Mesendoderm (in vitro differentiated cells): ENCODE results near the gene GOLGA1.
"Not testable (repeated sequence)": the region's sequence is repeated elsewhere in the genome, so short reads cannot be mapped to it uniquely, and the experiment has no call there.

Experiments used
- DNase-seq: peaks from one replicate; pipeline ENCODE4 v3.0.0; 2013
- H2AK5ac ChIP-seq: 2 replicates; pipeline ENCODE4 v1.6.1; 2013; ENCODE audit warnings: low read length, inconsistent platforms
- H2BK120ac ChIP-seq: 2 replicates; pipeline ENCODE4 v1.6.1; 2013; ENCODE audit warnings: low read depth, mild to moderate bottlenecking, low read length, moderate library complexity, mixed read lengths
- H2BK15ac ChIP-seq: replicated peaks from 2 replicates; pipeline ENCODE4 v1.6.1; 2013; ENCODE audit warnings: low read depth, mild to moderate bottlenecking, moderate library complexity
- H2BK5ac ChIP-seq: 2 replicates; pipeline ENCODE4 v1.6.1; 2013; ENCODE audit warnings: low read length, inconsistent platforms
- H3K18ac ChIP-seq: 2 replicates; pipeline ENCODE4 v1.6.1; 2013; ENCODE audit warnings: mild to moderate bottlenecking, low read length, mixed read lengths
- H3K23ac ChIP-seq: one replicate; pipeline ENCODE4 v1.6.1; 2013; ENCODE audit warnings: low read length
- H3K27ac ChIP-seq: 2 replicates; pipeline ENCODE4 v1.5.1; 2013; ENCODE audit warnings: low read depth, mild to moderate bottlenecking, inconsistent platforms, low read length, moderate library complexity
- H3K27me3 ChIP-seq: 2 replicates; pipeline ENCODE4 v1.6.1; 2013; ENCODE audit warnings: low read length, control low read depth, mild to moderate bottlenecking, inconsistent platforms; ENCODE audit not compliant: insufficient read depth, poor library complexity
- H3K36me3 ChIP-seq: 2 replicates; pipeline ENCODE4 v1.6.1; 2013; ENCODE audit warnings: low read length, inconsistent platforms; ENCODE audit not compliant: control insufficient read depth, insufficient read depth
- H3K4ac ChIP-seq: one replicate; pipeline ENCODE4 v1.6.1; 2013; ENCODE audit warnings: low read depth, mild to moderate bottlenecking, low read length, moderate library complexity
- H3K4me1 ChIP-seq: 2 replicates; pipeline ENCODE4 v1.6.1; 2013; ENCODE audit warnings: low read depth, low read length, inconsistent platforms; ENCODE audit not compliant: control insufficient read depth
- H3K4me2 ChIP-seq: 2 replicates; pipeline ENCODE4 v1.6.1; 2013; ENCODE audit warnings: low read length
- H3K4me3 ChIP-seq: 2 replicates; pipeline ENCODE4 v1.5.1; 2013; ENCODE audit warnings: mild to moderate bottlenecking, low read length
- H3K56ac ChIP-seq: one replicate; pipeline ENCODE4 v1.6.1; 2013; ENCODE audit warnings: low read length
- H3K79me1 ChIP-seq: 2 replicates; pipeline ENCODE4 v1.6.1; 2013; ENCODE audit warnings: low read length, inconsistent platforms
- H3K79me2 ChIP-seq: 2 replicates; pipeline ENCODE4 v1.6.1; 2013; ENCODE audit warnings: mild to moderate bottlenecking, low read length; ENCODE audit not compliant: control insufficient read depth, insufficient read depth
- H3K9ac ChIP-seq: 2 replicates; pipeline ENCODE4 v1.6.1; 2013; ENCODE audit warnings: low read length, inconsistent platforms
- H4K5ac ChIP-seq: one replicate; pipeline ENCODE4 v1.6.1; 2013; ENCODE audit warnings: low read length
- H4K8ac ChIP-seq: one replicate; pipeline ENCODE4 v1.6.1; 2013; ENCODE audit warnings: low read depth, mild to moderate bottlenecking, control low read depth, low read length, moderate library complexity
- WGBS: extraction: QIAGEN DNeasy Blood & Tissue Kit; methylation state at CpG from one replicate; pipeline ENCODE4 v1.1.7; 2013; ENCODE audit warnings: low lambda C conversion rate, missing lambda C conversion rate; ENCODE audit not compliant: insufficient coverage; ENCODE audit errors: extremely low coverage; 5-methylcytosine and 5-hydroxymethylcytosine counted together

The GOLGA1 gene

DNA sequence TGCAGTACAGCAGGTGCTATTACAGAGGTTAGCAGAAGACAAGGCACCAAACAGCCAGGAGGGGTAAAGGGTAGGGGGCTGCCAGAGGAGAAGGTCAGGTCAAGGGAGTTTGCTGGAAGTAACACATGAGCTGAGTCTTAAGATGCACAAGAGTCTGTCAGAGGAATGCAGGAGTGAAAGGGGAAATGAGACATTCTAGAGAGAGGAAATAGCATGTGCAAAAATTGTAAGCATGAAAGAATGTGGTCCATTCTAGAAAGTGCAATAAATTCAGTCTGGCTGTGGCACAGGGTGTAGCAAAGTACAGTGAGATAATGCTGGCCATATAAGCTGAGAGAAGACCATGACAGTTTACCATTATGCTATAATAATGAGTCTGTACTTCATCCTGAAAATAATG is 6.6 kb downstream of the GOLGA1 start:
- H3K79me2 ChIP-seq = no peaks in the 10 kb centered on the region
- no peak overlapping the region for H3K4me2 ChIP-seq
- no peak overlapping the region for H3K4me3 ChIP-seq
- H3K27ac ChIP-seq = no peak overlapping the region
- H3K23ac ChIP-seq = no peak overlapping the region
- H4K5ac ChIP-seq = no peak overlapping the region
- no peaks in the 10 kb centered on the region for H3K27me3 ChIP-seq
- H3K4ac ChIP-seq = no peak overlapping the region
- H2BK120ac ChIP-seq = no peak overlapping the region
- H3K36me3 ChIP-seq = no peaks in the 10 kb centered on the region
- no peak overlapping the region for H3K9ac ChIP-seq
- H3K4me1 ChIP-seq = no peaks in the 10 kb centered on the region
- H3K18ac ChIP-seq = no peak overlapping the region
- no peak overlapping the region for H2AK5ac ChIP-seq
- no peak overlapping the region for H3K56ac ChIP-seq
- H3K79me1 ChIP-seq = no peaks in the 10 kb centered on the region
- no peak overlapping the region for H2BK15ac ChIP-seq
- DNase-seq = no peak
- H4K8ac ChIP-seq = no peak overlapping the region
- H2BK5ac ChIP-seq = no peak overlapping the region

DNA sequence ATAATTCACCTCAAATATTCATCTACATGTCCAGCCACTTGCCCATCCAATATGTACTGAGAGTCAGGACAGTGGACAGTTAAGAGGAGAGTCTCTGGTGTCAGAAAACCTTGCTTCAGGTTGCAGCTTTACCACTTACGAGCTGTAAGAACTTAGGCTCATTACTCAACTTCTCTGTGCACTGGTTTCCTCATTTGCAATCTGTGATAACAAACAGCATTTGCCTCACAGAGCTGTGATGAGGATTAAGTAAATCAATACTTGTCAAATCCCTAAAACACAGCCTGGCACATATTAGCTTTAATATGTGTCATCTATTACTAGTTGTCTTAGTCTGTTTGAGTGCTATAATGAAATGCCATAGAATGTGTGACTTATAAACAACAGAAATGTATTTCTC is 8.6 kb downstream of the GOLGA1 start:
- Histone ChIP-seq H3K79me2 (no peaks in the 10 kb centered on the region), H3K4me2 (no peak overlapping the region), H2AK5ac (no peak overlapping the region), H3K36me3 (no peaks in the 10 kb centered on the region), H3K56ac (no peak overlapping the region), H2BK15ac (no peak overlapping the region), H3K18ac (no peak overlapping the region), H2BK5ac (no peak overlapping the region), H3K4me1 (no peaks in the 10 kb centered on the region), H4K5ac (no peak overlapping the region), H3K79me1 (no peaks in the 10 kb centered on the region), H3K4ac (no peak overlapping the region), H3K27me3 (no peaks in the 10 kb centered on the region), H3K9ac (no peak overlapping the region), H2BK120ac (no peak overlapping the region), H3K4me3 (no peak overlapping the region), H3K27ac (no peak overlapping the region), H3K23ac (no peak overlapping the region), H4K8ac (no peak overlapping the region)
- DNase-seq = no peak
- WGBS = no CpG with 5 or more reads among the region's 1 CpG

DNA sequence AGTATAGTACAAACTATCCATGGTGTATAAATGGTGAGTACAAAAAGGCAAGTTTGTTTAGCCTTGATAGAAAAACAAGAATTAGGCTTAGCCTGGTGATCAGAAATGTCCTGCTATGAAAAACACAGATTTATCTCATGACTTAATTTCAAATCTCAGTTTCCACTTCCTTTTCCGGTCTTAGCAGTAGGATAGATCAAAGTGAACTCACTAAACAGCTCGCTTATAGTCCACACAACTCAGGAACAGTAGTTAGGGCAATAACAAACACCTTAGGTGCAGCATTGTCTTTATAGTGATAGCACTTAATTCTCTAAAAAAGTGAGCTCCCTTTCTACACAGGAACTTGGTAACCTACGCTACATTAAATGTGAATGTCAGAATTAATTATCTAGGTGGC is 11.4 kb downstream of the GOLGA1 start:
- Histone ChIP-seq H2BK15ac (no peak overlapping the region), H3K18ac (no peak overlapping the region), H4K5ac (no peak overlapping the region), H2BK5ac (no peak overlapping the region), H3K23ac (no peak overlapping the region), H3K4me3 (no peak overlapping the region), H3K4me2 (no peak overlapping the region), H2BK120ac (no peak overlapping the region), H3K4me1 (no peaks in the 10 kb centered on the region), H3K36me3 (no peaks in the 10 kb centered on the region), H3K4ac (no peak overlapping the region), H3K27me3 (no peaks in the 10 kb centered on the region), H3K27ac (no peak overlapping the region), H3K9ac (no peak overlapping the region), H3K79me1 (no peaks in the 10 kb centered on the region), H2AK5ac (no peak overlapping the region), H3K79me2 (no peaks in the 10 kb centered on the region), H4K8ac (no peak overlapping the region), H3K56ac (no peak overlapping the region)
- no peak for DNase-seq
- no CpG with 5 or more reads among the region's 3 CpGs for WGBS

DNA sequence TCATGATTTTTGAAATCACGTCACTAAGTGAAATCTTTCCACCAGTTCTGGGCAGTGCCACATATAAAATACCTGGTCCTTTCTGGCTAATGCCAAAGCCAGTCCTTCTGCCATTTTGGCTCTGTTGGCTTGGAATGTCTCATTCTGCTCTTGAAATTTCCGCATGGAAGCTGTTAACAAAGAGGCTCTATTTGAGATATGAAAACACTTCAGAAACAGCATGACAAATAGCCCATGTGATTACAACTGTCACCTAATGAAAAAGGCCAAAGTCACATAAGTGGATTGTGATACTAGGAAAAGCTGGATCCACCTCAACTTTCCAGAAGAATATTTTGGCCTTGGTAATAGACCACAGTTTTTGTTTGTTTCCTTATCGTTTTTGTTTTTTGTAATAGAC is 12.8 kb downstream of the GOLGA1 start:
- H3K27me3 ChIP-seq = no peaks in the 10 kb centered on the region
- no peak overlapping the region for H3K56ac ChIP-seq
- H2AK5ac ChIP-seq = no peak overlapping the region
- H2BK5ac ChIP-seq = no peak overlapping the region
- no peaks in the 10 kb centered on the region for H3K79me2 ChIP-seq
- H3K4ac ChIP-seq = no peak overlapping the region
- no peak overlapping the region for H3K23ac ChIP-seq
- no peak overlapping the region for H3K27ac ChIP-seq
- no peak overlapping the region for H3K4me3 ChIP-seq
- H3K79me1 ChIP-seq = no peaks in the 10 kb centered on the region
- no peak for DNase-seq
- H3K9ac ChIP-seq = no peak overlapping the region
- H3K4me2 ChIP-seq = no peak overlapping the region
- no peak overlapping the region for H2BK15ac ChIP-seq
- H3K18ac ChIP-seq = no peak overlapping the region
- WGBS = no CpG with 5 or more reads among the region's 3 CpGs
- H3K4me1 ChIP-seq = no peaks in the 10 kb centered on the region
- no peak overlapping the region for H2BK120ac ChIP-seq
- H3K36me3 ChIP-seq = no peaks in the 10 kb centered on the region
- H4K8ac ChIP-seq = no peak overlapping the region
- no peak overlapping the region for H4K5ac ChIP-seq

DNA sequence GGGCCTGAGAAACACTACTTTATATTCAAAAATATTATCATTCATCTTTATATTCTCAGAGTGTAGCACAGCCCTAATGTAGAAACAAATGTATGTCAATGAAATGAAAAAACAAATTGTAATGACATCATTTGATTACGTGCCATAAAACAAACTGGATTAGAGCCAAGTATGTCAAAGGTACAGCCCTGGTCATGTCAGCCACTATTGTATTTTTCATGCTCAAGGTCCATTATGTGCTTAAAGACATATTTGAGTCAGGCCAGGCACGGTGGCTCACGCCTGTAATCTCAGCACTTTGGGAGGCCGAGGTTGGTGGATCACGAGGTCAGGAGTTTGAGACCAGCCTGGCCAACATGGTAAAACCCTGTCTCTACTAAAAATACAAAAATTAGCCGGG is 20.5 kb downstream of the GOLGA1 start:
- not testable (repeated sequence) for H3K79me1 ChIP-seq, H2AK5ac ChIP-seq, H3K18ac ChIP-seq, H3K79me2 ChIP-seq, H4K5ac ChIP-seq, DNase-seq, H2BK15ac ChIP-seq, H3K4me1 ChIP-seq, H2BK5ac ChIP-seq, H3K27ac ChIP-seq, H3K9ac ChIP-seq, H4K8ac ChIP-seq, H3K56ac ChIP-seq, H3K27me3 ChIP-seq, H3K4ac ChIP-seq, H2BK120ac ChIP-seq, H3K36me3 ChIP-seq, H3K4me3 ChIP-seq, H3K23ac ChIP-seq, H3K4me2 ChIP-seq
- no CpG with 5 or more reads among the region's 6 CpGs for WGBS

DNA sequence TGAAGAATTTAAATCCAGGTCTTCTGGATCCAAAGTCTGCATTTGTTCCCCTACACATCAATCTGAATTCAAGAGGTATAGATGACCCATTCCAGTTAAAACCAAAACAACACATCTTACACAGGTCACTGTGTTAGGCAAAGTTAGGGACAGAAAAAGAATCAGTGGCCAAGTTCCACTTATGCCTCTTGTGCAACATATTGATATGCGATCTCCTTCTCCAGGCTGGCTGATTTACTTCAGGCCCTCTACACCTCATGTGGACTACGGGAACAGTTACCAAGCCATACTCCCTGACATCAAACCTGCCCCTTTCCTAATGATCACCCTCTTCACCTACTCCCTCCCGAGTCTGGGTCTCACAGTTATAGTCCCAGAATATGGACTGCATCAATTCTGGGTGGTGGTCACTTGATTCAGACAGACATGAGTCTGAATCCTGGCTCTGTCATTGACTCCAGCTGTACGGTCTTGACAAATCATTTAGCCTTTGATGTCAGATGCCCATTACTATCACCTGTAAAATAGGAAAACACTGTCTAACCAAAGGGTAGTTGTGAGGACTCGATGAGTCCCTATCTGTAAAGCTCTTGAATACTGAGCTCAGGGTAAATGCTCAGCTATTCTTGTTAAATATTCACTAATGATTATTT is 26.0 kb downstream of the GOLGA1 start:
- Histone ChIP-seq H3K27ac (no peak overlapping the region), H2AK5ac (no peak overlapping the region), H3K4me2 (no peak overlapping the region), H3K56ac (no peak overlapping the region), H3K9ac (no peak overlapping the region), H3K4ac (no peak overlapping the region), H2BK120ac (no peak overlapping the region), H3K27me3 (no peaks in the 10 kb centered on the region), H3K4me1 (no peaks in the 10 kb centered on the region), H3K79me2 (no peaks in the 10 kb centered on the region), H3K36me3 (peaks cover 1% of the 10 kb centered on the region), H4K8ac (no peak overlapping the region), H3K18ac (no peak overlapping the region), H3K79me1 (no peaks in the 10 kb centered on the region), H4K5ac (no peak overlapping the region), H3K23ac (no peak overlapping the region), H2BK15ac (no peak overlapping the region), H3K4me3 (no peak overlapping the region), H2BK5ac (no peak overlapping the region)
- DNase-seq = no peak
- no CpG with 5 or more reads among the region's 5 CpGs for WGBS
